HG03439 (cell line): ENCODE measurements around the gene CATSPER1.

Source experiments
- ATAC-seq: cut with Tn5 transposase; IDR thresholded peaks from one replicate; pipeline ENCODE4 v1.9.1; 2021; ENCODE audit warnings: mild to moderate bottlenecking, moderate library complexity; ENCODE audit not compliant: unreplicated experiment

The CATSPER1 gene

DNA sequence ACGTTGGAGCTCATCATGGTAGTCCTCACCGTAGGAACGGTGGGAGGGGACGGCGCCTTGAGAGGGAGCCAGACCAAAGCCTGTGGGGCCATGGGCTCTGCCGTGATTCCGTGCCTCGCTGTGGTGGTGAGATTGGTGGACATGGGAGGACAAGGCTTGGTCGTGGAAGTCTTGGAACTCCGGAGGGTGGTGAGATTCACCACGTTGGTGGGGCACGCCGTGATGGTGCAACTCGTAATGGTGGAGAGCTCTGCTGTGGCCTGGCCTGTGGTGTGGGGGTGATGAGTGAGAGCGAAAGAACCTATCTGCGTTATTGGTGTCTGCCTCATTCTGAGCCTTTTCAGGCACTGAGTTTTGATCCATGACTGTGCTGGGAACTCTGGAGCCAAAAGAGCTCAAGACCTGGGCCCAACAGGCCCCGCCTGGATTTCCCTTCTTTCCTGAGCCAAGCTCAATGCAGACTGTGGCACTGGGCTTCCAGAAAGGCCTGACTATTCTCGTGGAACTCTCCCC is at the start of gene CATSPER1:
Gene CATSPER1, minus strand, starts transcription at position 463 of the 513 bp plus-strand sequence. Its CDS starts 100 bp downstream, at position 363.
- ATAC-seq, result no peak

- ATAC-seq, result no peak
These were observed 49.0 kb upstream of the CATSPER1 start for GRCh38 chr11:66075273-66075672.

GRCh38 chr11:66073669-66074068 is 47.4 kb upstream of the CATSPER1 start:
- no peak for ATAC-seq

GRCh38 chr11:66072518-66072917 is 46.2 kb upstream of the CATSPER1 start:
- no peak for ATAC-seq

DNA sequence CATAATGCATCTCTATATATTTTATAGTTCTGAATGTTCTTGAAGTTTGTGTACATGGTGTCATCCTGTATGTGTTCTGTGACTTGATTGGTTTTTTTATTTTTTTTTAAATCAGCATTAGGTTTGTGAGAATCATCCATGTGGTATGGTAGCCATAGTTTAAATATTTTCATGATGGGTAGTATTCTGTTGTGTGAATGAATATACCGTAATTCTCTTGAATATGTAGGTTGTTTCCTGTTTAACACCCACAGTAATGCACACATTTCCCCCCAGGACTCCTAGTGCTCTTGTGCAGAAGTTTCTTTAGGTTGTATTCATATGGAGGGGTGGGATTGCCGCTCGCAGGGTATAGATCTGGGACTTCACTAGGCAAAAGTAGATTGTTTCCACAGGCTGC is 45.8 kb upstream of the CATSPER1 start:
- ATAC-seq, result no peak

- ATAC-seq, result no peak
These were observed 45.1 kb upstream of the CATSPER1 start for GRCh38 chr11:66071381-66071801.

- peak; percentile 19 for ATAC-seq
These were observed 44.5 kb upstream of the CATSPER1 start for GRCh38 chr11:66070604-66071380.

DNA sequence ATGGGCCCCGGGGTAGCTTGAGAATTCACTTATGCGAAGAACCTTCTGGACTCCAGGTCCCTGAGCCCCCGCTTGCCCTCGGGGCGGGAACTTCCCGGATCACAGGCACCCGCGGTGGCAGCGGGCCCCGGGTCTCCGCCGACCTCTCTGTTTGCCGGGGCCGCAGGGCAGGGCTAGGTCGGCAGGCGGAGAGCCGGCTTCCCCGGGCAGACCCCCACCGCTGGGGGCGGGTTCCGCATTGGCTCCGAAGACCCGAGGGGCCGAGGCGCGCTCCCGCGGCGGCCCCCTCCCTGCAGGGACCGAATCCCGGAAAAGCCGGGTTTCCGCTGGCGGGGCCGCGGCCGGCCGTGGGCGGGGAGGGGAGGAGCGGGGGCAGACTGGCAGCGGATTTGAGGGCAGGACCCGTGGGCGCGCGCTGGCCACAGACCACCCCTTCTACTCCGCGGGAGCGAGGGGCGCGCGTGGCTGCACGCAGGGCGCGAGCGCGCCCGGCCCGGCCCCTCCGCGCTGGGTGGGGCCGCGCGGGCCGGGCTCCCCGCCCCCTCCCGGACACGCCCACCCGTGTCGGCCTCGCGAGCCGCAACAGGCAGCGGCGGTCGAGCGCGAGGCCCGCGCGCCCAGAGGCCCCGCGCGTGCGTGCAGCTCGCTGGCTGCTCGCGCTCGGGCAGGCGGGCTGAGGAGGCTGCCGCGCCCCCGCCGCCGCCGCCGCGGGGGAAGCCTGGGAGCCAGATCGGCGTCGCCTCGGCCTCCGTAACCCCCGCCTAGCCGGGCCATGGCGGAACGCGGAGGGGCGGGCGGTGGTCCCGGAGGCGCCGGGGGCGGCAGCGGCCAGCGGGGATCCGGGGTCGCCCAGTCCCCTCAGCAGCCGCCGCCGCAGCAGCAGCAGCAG is 43.7 kb upstream of the CATSPER1 start, which contains the start of gene PACS1:
Gene PACS1, plus strand, starts transcription at position 558 of the 889 bp plus-strand sequence. Its CDS starts 215 bp downstream, at position 773.
- peak; percentile 39 for ATAC-seq

DNA sequence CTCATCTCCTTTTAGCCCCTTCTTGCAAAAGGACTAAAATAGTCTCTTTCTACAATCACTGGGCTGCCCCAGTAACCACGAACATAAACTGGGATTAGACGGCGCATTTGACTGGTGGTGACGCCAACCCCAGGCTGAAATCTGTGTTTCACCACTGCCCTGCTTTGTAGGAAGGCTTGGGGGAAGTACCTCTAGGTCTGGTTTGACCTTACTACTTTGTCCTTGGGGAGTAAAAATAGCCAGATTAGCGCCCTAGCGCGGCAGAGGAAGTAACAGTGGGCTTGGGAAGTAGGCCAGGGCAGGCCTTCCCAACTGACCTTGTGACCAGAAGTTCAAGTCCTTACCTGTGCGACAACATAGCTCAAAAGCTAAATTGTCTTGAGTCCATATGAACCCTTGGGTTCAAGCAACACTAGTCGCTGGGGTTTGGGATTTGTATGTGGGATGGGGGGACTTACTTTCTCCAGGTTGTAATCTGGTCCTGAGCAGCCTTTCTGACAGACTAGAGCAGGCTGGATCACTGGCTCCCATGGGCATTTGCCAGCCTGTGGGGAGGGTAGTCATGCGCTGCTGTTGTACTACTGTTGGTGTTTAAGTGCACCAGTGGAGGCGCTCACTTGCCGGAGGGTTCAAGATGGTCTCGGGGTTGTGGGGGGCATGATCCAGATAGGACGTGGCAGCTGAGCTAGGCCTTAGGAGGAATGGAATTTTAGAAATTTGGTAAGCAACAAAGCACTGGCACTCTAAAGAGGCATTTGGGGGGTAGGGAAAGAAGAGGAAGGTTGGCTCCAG is 42.8 kb upstream of the CATSPER1 start:
- peak; percentile 5 for ATAC-seq

- ATAC-seq, result no peak
These were observed 42.0 kb upstream of the CATSPER1 start for GRCh38 chr11:66068154-66068821.

GRCh38 chr11:66067640-66068039 is 41.4 kb upstream of the CATSPER1 start:
- no peak for ATAC-seq

DNA sequence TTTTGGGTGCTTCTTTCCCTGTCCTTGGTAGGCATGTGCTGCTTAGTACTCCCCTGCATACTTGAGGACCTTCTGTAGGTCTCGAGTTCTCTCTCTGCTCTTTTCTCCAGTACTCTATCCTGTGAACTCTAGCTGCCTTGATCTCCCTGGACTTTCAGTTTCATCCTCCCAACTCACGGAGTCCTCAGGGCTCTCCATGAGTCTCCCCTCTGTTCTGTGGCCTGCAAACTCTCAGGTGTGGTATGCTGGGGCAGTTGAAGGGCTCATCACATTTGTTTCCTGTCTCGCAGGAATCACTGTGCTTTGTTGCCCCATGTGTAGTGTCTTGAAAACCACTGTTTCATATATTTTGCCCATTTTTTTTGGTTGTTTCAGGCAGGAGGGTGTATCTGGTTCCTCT is 40.5 kb upstream of the CATSPER1 start:
- ATAC-seq, result no peak

GRCh38 chr11:66064571-66064970 is 38.3 kb upstream of the CATSPER1 start:
- no peak for ATAC-seq

DNA sequence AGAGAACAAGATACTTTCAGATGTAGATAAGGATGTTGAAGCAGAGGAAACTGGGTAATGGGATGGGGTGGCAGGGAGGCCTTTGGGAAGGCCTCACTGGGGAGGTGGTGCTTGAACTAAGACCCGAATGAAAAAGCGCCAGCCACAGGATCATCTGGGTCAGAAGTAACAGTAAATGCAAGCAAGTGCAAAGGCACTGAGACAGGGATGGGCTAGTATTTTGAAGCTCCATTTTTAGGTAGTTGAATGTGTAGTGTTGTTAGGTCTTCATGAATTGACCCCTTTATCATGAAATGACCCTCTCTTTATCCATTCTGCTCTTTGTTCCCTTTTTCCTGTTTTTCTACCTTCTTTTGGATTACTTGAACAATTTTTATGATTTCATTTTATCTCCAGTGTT is 37.6 kb upstream of the CATSPER1 start:
- no peak for ATAC-seq

- no peak for ATAC-seq
These were observed 36.1 kb upstream of the CATSPER1 start for GRCh38 chr11:66062408-66062807.

DNA sequence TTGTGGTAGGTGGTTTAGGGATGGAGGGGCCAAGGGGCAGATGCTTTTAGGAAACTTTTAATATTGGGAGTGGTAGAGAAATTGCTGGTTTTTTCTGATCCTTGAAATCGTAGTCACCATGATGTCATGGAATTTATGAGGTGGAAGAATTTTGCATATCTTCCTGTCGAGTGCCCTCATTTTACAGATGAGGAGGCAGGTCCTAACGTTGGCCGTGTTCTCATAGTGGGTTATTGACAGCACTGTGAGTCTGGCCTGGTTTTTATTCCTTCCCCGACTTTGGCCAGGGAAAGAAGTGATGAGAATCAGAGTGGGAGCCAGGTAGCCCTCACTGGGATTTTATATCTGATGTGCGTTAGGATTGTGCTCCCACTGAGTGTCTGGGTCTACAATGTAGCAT is 35.0 kb upstream of the CATSPER1 start:
- no peak for ATAC-seq

DNA sequence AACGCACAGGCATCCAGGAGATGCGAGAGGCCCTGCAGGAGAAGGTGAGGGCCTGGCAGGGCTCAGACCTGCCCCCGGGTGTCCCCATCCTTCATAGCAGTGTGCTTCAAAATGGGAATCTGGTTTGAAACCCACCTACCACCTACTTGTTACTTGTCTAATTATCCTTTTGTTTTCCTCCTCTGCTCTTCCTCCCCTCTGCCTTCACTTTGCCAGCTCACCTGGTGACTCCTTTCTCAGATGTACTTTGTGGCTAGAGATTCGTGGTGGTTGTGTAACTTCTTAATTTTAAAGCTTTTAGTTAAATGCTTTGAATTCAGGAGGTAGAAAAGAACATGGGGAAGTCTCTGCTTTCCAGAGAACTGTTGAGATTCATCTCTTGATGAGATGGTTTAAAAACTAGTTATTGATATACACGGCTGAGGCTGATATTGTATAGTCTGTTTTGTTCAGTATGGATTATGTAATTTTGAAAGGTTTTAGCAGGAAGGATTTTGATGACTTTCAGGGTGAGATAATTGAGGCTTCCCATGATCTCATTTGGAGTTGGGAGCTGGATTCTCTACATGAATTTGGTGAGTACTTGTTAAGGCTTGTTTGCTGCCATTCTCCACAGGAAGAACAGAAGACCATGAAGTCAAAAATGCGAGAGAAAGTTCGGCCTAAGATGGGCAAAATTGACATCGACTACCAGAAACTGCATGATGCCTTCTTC is 33.8 kb upstream of the CATSPER1 start:
- no peak for ATAC-seq

DNA sequence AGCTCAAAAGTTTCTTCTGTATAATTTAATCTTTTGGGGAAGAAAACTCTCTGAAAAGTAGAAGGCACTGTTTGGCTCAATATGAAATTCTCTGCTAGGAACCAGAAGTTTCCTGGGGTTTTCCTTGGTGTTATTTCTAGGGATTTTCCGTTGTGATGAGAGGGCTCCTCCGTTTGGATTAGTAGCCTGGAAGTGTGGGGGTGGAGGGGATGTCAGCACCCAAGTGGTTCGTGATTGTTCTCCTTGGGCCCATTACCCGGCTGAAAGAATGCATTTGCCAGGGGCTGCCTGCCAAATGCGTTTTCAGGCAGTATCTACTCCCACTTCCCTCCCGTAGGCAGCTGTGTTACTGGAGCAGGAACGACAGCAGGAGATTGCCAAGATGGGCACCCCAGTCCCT is 30.2 kb upstream of the CATSPER1 start:
- no peak for ATAC-seq

DNA sequence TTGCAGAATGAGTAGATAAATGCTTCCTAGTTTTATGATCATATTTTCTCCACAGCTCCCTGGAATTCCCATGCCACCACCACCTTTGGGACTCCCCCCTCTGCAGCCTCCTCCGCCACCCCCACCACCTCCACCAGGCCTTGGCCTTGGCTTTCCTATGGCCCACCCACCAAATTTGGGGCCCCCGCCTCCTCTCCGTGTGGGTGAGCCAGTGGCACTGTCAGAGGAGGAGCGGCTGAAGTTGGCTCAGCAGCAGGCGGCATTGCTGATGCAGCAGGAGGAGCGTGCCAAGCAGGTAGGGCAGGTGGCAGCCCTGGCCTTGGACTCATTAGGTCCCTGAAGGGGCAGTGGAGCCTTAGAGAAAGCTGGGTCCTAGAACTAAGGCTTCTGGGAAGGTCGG is 28.7 kb upstream of the CATSPER1 start:
- no peak for ATAC-seq

GRCh38 chr11:66052664-66052982 is 26.3 kb upstream of the CATSPER1 start:
- no peak for ATAC-seq
